A549 treated with AZD9567 at 1 μM for 4 hours (cell line): ENCODE results near the gene CLSTN3. TPM values are rescaled to one million over a fixed set of nuclear protein-coding genes. Genes with fewer than 3 reads are reported as not detected.

ENCODE experiments used
- total RNA-seq: library from RNA; stranded (reverse); fragments of 200-300 nt; extraction: Qiagen RNA extraction; gene quantifications from 5 replicates; pipeline ENCODE4 v1.2.3, GENCODE V29; 2022; ENCODE audit not compliant: insufficient read depth

The CLSTN3 gene
- 13.4 to 19.7 TPM (median 15.2 TPM) in 5 replicates for total RNA-seq

DNA sequence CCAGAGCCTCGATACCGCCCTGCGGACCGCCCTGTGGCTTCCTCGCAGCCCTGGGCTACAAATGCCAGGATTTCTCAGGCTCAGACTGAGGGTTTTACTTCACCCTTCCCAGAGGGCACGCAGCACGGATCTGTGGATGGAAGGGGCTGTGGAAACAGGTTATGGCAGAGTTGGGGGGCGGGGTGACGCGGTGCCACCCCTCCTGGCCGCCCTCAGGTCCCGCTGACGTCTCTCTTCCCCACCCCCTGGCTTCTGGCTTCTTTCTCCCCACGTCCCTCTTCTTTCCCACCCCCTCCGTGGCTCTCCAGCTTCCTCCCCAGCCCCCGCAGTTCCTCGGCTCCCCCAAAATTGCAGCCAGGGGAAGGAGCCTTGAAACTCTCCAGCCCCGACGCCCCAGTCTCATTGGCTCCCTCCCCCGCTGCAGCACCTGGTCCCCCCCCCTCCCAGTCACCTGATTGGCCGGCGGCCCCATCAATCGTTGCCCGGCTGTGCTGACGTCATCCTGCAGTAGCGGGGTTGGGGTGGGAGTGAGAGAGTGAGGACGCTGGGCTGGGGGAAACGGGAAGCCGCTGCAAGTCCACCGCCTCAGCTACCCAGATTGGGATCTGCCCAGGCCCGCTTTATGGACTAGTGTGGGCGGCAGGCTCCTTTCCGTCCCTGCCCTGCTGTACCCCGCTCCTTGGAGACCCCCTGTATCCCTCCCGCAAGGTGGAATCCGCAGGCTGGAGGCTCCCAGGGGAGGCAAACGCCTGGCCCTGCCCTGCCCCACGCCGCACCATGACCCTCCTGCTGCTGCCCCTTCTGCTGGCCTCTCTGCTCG lies at the start of gene CLSTN3:
TSS of gene CLSTN3 (plus strand) at position 500 of the 820 bp plus-strand sequence. CDS start at position 778, 278 bp downstream.

DNA sequence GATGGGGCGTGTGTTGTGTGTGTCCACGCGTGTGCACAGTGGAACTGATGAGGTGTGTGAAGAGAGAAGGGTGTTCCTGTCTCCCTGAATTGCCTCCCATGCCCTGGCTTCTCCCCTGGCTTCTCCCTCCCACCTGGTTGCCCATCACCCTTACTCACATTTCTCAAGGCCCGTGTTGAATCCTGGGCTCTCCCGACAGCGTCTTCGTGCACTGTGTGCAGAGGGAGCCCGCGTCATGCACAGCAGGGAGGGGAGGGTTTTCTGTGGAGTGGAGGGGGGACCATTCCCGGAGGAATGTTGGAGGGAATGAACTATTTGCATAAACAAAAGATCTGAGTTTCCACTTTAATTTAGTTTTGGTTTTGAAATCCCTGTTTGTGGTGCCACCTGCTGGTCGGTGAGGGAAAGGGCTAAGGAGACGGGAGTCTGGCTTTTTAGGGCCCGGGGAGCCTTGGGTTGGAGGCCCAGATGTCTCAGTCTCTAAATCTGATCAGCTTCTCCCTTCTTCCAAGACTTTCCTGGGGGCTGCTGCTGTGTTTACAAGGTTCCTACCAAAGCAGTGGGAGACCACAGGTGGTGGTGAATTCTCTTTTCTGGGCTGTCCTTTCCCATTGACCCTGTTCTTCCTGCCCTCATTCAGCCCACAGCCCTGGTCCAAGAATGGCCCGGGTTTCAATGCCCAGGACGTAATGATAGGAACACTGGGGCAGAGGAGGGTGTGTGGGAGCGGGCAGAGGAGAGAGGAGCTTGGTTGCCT lies 37.8 kb upstream of the CLSTN3 start, which contains the start of gene C1R:
TSS of gene C1R (minus strand) at position 217 of the 757 bp plus-strand sequence. CDS start at position 160, 57 bp downstream.

DNA sequence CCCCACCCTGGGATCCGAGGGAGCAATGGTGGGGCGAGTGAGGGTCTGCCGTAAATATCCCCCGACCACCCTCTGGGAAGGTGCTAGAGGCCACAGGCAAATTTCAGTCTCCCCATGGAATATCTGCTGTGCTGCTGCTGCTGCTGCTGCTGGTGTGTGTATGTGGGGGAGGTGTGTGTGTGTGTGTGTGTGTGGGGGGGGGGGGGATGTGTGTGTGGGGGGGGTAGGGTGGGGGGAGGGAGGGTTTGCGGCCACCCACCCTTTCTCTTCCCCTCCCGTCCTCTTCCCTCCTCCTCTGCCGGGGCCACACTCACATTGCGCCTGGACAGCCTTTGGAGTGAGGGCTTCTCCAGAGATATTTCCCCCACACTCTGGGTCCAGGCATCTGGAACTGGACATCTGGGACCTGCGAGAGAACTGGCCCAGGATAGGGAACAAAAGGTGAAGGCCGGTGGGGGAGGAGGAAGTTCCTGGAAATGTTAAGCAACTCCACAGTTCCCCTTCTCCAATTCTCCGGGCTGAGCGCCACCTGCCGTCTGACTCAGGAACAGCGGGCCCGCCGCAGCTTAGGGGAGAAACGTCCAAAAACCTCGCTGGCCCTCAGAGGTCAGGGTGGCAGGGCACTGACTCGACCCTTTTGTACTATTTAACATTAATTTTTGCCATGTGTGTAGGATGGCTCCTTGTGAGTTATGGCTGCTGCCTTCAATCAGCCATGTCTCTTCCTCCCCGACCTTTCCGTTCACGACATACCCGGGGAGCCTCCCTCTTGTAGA lies 21.2 kb upstream of the CLSTN3 start, which contains the start of gene C1RL:
TSS of gene C1RL (minus strand) at position 419 of the 776 bp plus-strand sequence. CDS start at position 385, 34 bp downstream.

DNA sequence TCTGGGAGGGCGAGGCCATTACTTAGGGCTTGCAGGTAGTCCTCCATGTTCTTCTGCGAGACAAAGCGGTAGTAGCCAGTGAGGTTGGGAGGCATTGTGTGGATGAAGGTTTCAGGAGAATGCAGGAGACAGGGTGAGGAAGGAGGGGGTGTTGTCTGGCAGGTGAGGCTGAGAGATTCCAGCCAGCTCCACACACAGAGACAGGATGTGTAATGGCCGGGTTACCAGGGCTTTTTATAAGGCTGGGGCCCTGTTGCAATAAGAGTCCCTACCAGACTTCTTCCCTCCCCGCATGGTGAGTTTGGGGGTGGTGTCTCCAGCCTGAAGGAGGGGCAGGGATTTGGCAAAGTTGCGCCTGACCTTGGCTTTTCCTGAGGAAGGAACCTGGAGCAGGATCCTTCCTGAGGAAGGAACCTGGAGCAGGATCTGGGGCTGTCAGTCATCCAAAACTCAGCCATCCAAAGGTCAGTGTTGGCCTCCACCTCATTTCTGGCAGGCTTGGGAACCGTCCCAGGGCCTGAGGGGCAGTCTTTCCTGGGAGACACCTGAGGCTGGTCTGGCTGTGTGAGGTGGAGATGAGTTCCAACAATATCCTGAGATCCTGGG lies 1.4 kb upstream of the CLSTN3 start, which contains the start of gene RBP5:
TSS of gene RBP5 (minus strand) at position 209 of the 606 bp plus-strand sequence. CDS start at position 95, 114 bp downstream.

DNA sequence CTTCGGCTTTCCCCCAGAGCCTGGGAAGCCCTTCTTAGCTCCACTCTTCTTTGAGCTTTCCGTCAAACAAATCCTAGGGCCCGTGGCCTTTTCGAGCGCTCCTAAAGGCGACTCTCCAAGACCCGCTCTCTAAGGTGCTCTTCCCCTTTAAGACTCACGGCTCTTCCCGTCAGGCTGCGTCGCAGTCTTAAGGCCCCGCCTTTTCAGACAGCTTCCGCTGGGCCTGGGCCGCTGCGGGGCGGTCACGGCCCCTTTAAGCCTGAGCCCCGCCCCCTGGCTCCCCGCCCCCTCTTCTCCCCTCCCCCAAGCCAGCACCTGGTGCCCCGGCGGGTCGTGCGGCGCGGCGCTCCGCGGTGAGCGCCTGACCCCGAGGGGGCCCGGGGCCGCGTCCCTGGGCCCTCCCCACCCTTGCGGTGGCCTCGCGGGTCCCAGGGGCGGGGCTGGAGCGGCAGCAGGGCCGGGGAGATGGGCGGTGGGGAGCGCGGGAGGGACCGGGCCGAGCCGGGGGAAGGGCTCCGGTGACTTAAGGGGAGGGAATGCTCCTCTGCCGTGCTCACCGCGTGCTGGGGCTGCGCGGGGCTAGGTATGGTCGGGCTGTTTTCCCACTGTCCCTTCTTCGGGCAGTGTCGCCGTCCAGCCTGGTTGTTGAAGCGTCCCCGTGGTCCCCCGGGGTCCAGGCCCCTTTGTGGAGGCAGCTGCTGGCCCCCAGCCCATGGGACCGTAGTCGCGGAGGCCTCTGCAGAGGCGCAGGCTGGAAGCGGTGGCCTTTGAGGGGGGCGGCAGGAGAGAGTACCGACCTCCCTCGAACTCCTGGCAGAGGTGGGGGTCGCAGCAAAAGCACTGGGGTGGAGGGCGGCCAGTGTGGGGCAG lies 59.5 kb downstream of the CLSTN3 start, which contains the start of gene PEX5:
TSS of gene PEX5 (plus strand) at position 289 of the 870 bp plus-strand sequence. CDS start 692 bp downstream, outside the sequence.

Other genes starting within 250 kb of the CLSTN3 start
- 15.3 to 19.8 TPM (median 16.2 TPM) in 5 replicates for gene LRRC23, start 225.5 kb upstream of the CLSTN3 start, total RNA-seq
- 30.6 to 40.9 TPM (median 38.3 TPM) in 5 replicates for gene ENO2, start 215.8 kb upstream of the CLSTN3 start, total RNA-seq
- 47.5 to 69.4 TPM (median 68.1 TPM) in 5 replicates for gene ATN1, start 202.4 kb upstream of the CLSTN3 start, total RNA-seq
- gene RNU7-1, start 186.6 kb upstream of the CLSTN3 start, total RNA-seq = not detected in 5 replicates
- 259 to 307 TPM (median 297 TPM) in 5 replicates for gene C12orf57, start 186.3 kb upstream of the CLSTN3 start, total RNA-seq
- gene PTPN6, start 179.0 kb upstream of the CLSTN3 start, total RNA-seq = 10.5 to 25.7 TPM (median 11.5 TPM) in 5 replicates
- gene PHB2, start 159.7 kb upstream of the CLSTN3 start, total RNA-seq = 290 to 340 TPM (median 329 TPM) in 5 replicates
- 53.4 to 60.9 TPM (median 56.4 TPM) in 5 replicates for gene EMG1, start 159.5 kb upstream of the CLSTN3 start, total RNA-seq
- 27.5 to 38.6 TPM (median 29.5 TPM) in 5 replicates for gene LPCAT3, start 111.9 kb upstream of the CLSTN3 start, total RNA-seq
- gene C1S, start 69.7 kb upstream of the CLSTN3 start, total RNA-seq = 39.1 to 53.4 TPM (median 42.2 TPM) in 5 replicates
- gene C1R, start 37.9 kb upstream of the CLSTN3 start, total RNA-seq = 26.0 to 42.6 TPM (median 27.5 TPM) in 5 replicates
- 10.8 to 17.2 TPM (median 13.2 TPM) in 5 replicates for gene C1RL, start 21.2 kb upstream of the CLSTN3 start, total RNA-seq
- not detected in 5 replicates for gene RBP5, start 1.5 kb upstream of the CLSTN3 start, total RNA-seq
- 26.5 to 31.2 TPM (median 30.5 TPM) in 5 replicates for gene PEX5, start 59.3 kb downstream of the CLSTN3 start, total RNA-seq
- not detected in 5 replicates for gene ACSM4, start 173.7 kb downstream of the CLSTN3 start, total RNA-seq